ENCODE data around the gene PSMA5. TPM values are rescaled to one million over a fixed set of nuclear protein-coding genes. Genes with fewer than 3 reads are reported as not detected.

PSMA5 gene
- polyA plus RNA-seq, 1 donor from 2014 or later = 99.8 TPM

DNA sequence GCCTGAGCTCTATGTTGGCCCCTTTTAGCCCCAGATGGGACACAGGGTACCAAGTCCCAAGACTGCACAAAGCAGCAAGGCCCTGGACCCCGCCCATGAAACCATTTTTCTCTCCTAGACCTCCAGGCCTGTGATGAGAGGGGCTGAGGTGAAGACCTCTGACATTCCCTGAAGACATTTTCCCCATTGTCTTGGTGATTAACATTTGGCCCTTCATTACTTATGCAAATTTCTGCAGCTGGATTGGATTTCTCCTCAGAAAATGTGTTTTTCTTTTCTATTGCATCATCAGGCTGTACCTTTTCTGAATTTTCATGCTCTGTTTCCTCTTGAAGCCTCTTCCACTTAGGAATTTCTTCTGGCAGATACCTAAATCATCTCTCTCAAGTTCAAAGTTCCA is 8.2 kb upstream of the PSMA5 start:
- H3F3A ChIP-seq (ENCODE audit: insufficient read depth, low read length, poor library complexity, severe bottlenecking) = no peaks in the 10 kb centered on the region
- H2AFZ ChIP-seq (ENCODE audit: low read depth, low read length) = no peak overlapping the region
- H3K9ac ChIP-seq (ENCODE audit: low read length) = no peak overlapping the region
- H3K79me2 ChIP-seq (replicated peaks; ENCODE audit: insufficient read depth, low read length) = no peaks in the 10 kb centered on the region
- no peaks in the 10 kb centered on the region for H3K9me2 ChIP-seq (ENCODE audit: insufficient read depth, low read length)
- no peak overlapping the region for H3K27ac ChIP-seq (ENCODE audit: low read length)
- H4K20me1 ChIP-seq (ENCODE audit: insufficient read depth) = no peaks in the 10 kb centered on the region
- H3K36me3 ChIP-seq (ENCODE audit: insufficient read depth, low read length) = no peaks in the 10 kb centered on the region
- no peak overlapping the region for H3K4me2 ChIP-seq (ENCODE audit: low read length)
- H3K27me3 ChIP-seq (ENCODE audit: insufficient read depth, low read depth, low read length) = no peaks in the 10 kb centered on the region
- H3K4me3 ChIP-seq (ENCODE audit: low read length) = no peak overlapping the region
- no peaks in the 10 kb centered on the region for H3K9me3 ChIP-seq (ENCODE audit: low read length)
- TF ChIP-seq SMC3 (conservative IDR thresholded peaks at IDR 0.05; ENCODE audit: poor library complexity) (no peak), RAD21 (conservative IDR thresholded peaks at IDR 0.05) (no peak), MXI1 (conservative IDR thresholded peaks at IDR 0.05; ENCODE audit: poor library complexity, severe bottlenecking) (no peak), POLR2AphosphoS5 (IDR thresholded peaks at IDR 0.05) (no peak), EZH2 (IDR thresholded peaks at IDR 0.05; ENCODE audit: borderline replicate concordance, insufficient read depth, low read length, poor library complexity, severe bottlenecking) (no peak), EP300 (conservative IDR thresholded peaks at IDR 0.05; ENCODE audit: poor library complexity, severe bottlenecking) (no peak), TAF1 (IDR thresholded peaks at IDR 0.05; ENCODE audit: low read depth) (no peak)
- TF ChIP-seq, protein P1, sequence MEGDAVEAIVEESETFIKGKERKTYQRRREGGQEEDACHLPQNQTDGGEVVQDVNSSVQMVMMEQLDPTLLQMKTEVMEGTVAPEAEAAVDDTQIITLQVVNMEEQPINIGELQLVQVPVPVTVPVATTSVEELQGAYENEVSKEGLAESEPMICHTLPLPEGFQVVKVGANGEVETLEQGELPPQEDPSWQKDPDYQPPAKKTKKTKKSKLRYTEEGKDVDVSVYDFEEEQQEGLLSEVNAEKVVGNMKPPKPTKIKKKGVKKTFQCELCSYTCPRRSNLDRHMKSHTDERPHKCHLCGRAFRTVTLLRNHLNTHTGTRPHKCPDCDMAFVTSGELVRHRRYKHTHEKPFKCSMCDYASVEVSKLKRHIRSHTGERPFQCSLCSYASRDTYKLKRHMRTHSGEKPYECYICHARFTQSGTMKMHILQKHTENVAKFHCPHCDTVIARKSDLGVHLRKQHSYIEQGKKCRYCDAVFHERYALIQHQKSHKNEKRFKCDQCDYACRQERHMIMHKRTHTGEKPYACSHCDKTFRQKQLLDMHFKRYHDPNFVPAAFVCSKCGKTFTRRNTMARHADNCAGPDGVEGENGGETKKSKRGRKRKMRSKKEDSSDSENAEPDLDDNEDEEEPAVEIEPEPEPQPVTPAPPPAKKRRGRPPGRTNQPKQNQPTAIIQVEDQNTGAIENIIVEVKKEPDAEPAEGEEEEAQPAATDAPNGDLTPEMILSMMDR (IDR thresholded peaks at IDR 0.05; ENCODE audit: poor library complexity, severe bottlenecking) = no peak
- TF ChIP-seq, protein P2, sequence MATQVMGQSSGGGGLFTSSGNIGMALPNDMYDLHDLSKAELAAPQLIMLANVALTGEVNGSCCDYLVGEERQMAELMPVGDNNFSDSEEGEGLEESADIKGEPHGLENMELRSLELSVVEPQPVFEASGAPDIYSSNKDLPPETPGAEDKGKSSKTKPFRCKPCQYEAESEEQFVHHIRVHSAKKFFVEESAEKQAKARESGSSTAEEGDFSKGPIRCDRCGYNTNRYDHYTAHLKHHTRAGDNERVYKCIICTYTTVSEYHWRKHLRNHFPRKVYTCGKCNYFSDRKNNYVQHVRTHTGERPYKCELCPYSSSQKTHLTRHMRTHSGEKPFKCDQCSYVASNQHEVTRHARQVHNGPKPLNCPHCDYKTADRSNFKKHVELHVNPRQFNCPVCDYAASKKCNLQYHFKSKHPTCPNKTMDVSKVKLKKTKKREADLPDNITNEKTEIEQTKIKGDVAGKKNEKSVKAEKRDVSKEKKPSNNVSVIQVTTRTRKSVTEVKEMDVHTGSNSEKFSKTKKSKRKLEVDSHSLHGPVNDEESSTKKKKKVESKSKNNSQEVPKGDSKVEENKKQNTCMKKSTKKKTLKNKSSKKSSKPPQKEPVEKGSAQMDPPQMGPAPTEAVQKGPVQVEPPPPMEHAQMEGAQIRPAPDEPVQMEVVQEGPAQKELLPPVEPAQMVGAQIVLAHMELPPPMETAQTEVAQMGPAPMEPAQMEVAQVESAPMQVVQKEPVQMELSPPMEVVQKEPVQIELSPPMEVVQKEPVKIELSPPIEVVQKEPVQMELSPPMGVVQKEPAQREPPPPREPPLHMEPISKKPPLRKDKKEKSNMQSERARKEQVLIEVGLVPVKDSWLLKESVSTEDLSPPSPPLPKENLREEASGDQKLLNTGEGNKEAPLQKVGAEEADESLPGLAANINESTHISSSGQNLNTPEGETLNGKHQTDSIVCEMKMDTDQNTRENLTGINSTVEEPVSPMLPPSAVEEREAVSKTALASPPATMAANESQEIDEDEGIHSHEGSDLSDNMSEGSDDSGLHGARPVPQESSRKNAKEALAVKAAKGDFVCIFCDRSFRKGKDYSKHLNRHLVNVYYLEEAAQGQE (IDR thresholded peaks at IDR 0.05; ENCODE audit: borderline replicate concordance) = no peak

DNA sequence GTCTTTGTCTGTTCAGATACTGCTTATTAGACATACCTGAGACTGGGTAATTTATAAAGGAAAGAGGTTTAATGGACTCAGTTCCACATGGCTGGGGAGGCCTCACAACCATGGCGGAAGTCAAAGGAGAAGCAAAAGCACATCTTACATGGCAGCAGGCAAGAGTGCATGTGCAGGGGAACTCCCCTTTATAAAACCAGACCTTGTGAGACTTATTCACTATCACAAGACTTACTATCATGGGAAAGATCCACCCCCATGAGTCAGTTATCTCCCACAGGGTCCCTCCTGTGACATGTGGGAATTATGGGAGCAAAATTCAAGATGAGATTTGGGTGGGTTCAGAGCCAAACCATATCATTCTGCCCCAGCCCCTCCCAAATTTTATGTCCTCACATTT is 7.1 kb upstream of the PSMA5 start:
- H3K4me3 ChIP-seq (ENCODE audit: low read length) = no peak overlapping the region
- no peaks in the 10 kb centered on the region for H3K9me3 ChIP-seq (ENCODE audit: low read length)
- H3F3A ChIP-seq (ENCODE audit: insufficient read depth, low read length, poor library complexity, severe bottlenecking) = no peaks in the 10 kb centered on the region
- TF ChIP-seq, protein P1 (IDR thresholded peaks at IDR 0.05; ENCODE audit: poor library complexity, severe bottlenecking) = no peak
- TF ChIP-seq POLR2AphosphoS5 (IDR thresholded peaks at IDR 0.05) = no peak
- no peak for TF ChIP-seq RAD21 (conservative IDR thresholded peaks at IDR 0.05)
- no peak for TF ChIP-seq SMC3 (conservative IDR thresholded peaks at IDR 0.05; ENCODE audit: poor library complexity)
- no peak for TF ChIP-seq EZH2 (IDR thresholded peaks at IDR 0.05; ENCODE audit: borderline replicate concordance, insufficient read depth, low read length, poor library complexity, severe bottlenecking)
- no peak for TF ChIP-seq TAF1 (IDR thresholded peaks at IDR 0.05; ENCODE audit: low read depth)
- no peak for TF ChIP-seq MXI1 (conservative IDR thresholded peaks at IDR 0.05; ENCODE audit: poor library complexity, severe bottlenecking)
- TF ChIP-seq EP300 (conservative IDR thresholded peaks at IDR 0.05; ENCODE audit: poor library complexity, severe bottlenecking) = no peak
- TF ChIP-seq, protein P2 (IDR thresholded peaks at IDR 0.05; ENCODE audit: borderline replicate concordance) = no peak
- H3K9ac ChIP-seq (ENCODE audit: low read length) = no peak overlapping the region
- no peaks in the 10 kb centered on the region for H3K9me2 ChIP-seq (ENCODE audit: insufficient read depth, low read length)
- no peaks in the 10 kb centered on the region for H4K20me1 ChIP-seq (ENCODE audit: insufficient read depth)
- no peaks in the 10 kb centered on the region for H3K36me3 ChIP-seq (ENCODE audit: insufficient read depth, low read length)
- H3K79me2 ChIP-seq (replicated peaks; ENCODE audit: insufficient read depth, low read length) = no peaks in the 10 kb centered on the region
- H3K27ac ChIP-seq (ENCODE audit: low read length) = no peak overlapping the region
- H2AFZ ChIP-seq (ENCODE audit: low read depth, low read length) = no peak overlapping the region
- H3K27me3 ChIP-seq (ENCODE audit: insufficient read depth, low read depth, low read length) = no peaks in the 10 kb centered on the region
- H3K4me2 ChIP-seq (ENCODE audit: low read length) = no peak overlapping the region

Measured in neural cell (in vitro differentiated cells).